SIG-M5 treated with dmso at 0.1 percent for 504 hours (cell line): ENCODE results near the gene CNGA3.

Source experiments
- DNase-seq: peaks from one replicate; lab custom pipeline; 2025; ENCODE audit not compliant: unreplicated experiment; lab: John Stamatoyannopoulos, UW

Gene CNGA3

GRCh38 chr2:98327776-98328175 is 18.5 kb upstream of the CNGA3 start:
- no peak for DNase-seq

GRCh38 chr2:98329549-98329948 is 16.7 kb upstream of the CNGA3 start:
- no peak for DNase-seq

GRCh38 chr2:98332989-98333388 is 13.3 kb upstream of the CNGA3 start:
- DNase-seq: no peak

GRCh38 chr2:98333922-98334321 is 12.3 kb upstream of the CNGA3 start:
- DNase-seq: no peak

- DNase-seq: no peak
These were observed 11.7 kb upstream of the CNGA3 start for GRCh38 chr2:98334439-98335078.

GRCh38 chr2:98335271-98335670 is 11.0 kb upstream of the CNGA3 start:
- no peak for DNase-seq

- no peak for DNase-seq
These were observed 5.0 kb upstream of the CNGA3 start for GRCh38 chr2:98341241-98341640.

GRCh38 chr2:98343285-98343684 is 3.0 kb upstream of the CNGA3 start:
- no peak for DNase-seq

GRCh38 chr2:98347298-98348065 is 1.2 kb downstream of the CNGA3 start:
- DNase-seq: no peak

- DNase-seq: no peak
These were observed 1.9 kb downstream of the CNGA3 start for GRCh38 chr2:98348066-98348561.

GRCh38 chr2:98350411-98350810 is 4.2 kb downstream of the CNGA3 start:
- DNase-seq: peak; percentile 31

GRCh38 chr2:98355881-98356280 is 9.6 kb downstream of the CNGA3 start:
- no peak for DNase-seq

- DNase-seq: no peak
These were observed 10.5 kb downstream of the CNGA3 start for GRCh38 chr2:98356729-98357128.

GRCh38 chr2:98357849-98358248 is 11.6 kb downstream of the CNGA3 start:
- DNase-seq: no peak

- DNase-seq: no peak
These were observed 13.7 kb downstream of the CNGA3 start for GRCh38 chr2:98359986-98360385.

GRCh38 chr2:98367721-98368120 is 21.5 kb downstream of the CNGA3 start:
- no peak for DNase-seq

- DNase-seq: no peak
These were observed 23.5 kb downstream of the CNGA3 start for GRCh38 chr2:98369710-98370239.

GRCh38 chr2:98372121-98372520 is 25.9 kb downstream of the CNGA3 start:
- DNase-seq: no peak

GRCh38 chr2:98372579-98372978 is 26.3 kb downstream of the CNGA3 start:
- no peak for DNase-seq

GRCh38 chr2:98374286-98374685 is 28.0 kb downstream of the CNGA3 start:
- DNase-seq: no peak

GRCh38 chr2:98374958-98375570 is 28.8 kb downstream of the CNGA3 start:
- no peak for DNase-seq
